Dendritic cell treated with granulocyte-macrophage colony-stimulating factor and Interleukin-4, amounts not matched to agents 40 ng/mL and 50 ng/mL, for 4 days (primary cell): ENCODE results near the gene HOXD12.

Source experiments
- H3K27ac Mint-ChIP-seq: one replicate; pipeline ENCODE4 v1.8.0; 2022; ENCODE audit warnings: mild to moderate bottlenecking, mixed read lengths
- H3K27me3 Mint-ChIP-seq: one replicate; pipeline ENCODE4 v1.8.0; 2022; ENCODE audit warnings: mild to moderate bottlenecking, mixed read lengths
- H3K36me3 Mint-ChIP-seq: one replicate; pipeline ENCODE4 v1.8.0; 2022; ENCODE audit warnings: low read depth, mixed read lengths
- H3K4me1 Mint-ChIP-seq: one replicate; pipeline ENCODE4 v1.8.0; 2022; ENCODE audit warnings: low read depth, mixed read lengths
- H3K4me3 Mint-ChIP-seq: one replicate; pipeline ENCODE4 v1.8.0; 2022; ENCODE audit warnings: mild to moderate bottlenecking, moderate library complexity, mixed read lengths
- H3K9me3 Mint-ChIP-seq: one replicate; pipeline ENCODE4 v1.8.0; 2022; ENCODE audit warnings: mixed read lengths
- intact Hi-C: fragments of 100-400 bp; cut with micrococcal nuclease; formaldehyde crosslinking; loops from one replicate; pipeline ENCODE4 v1.15.0; 2022

The HOXD12 gene, protein sequence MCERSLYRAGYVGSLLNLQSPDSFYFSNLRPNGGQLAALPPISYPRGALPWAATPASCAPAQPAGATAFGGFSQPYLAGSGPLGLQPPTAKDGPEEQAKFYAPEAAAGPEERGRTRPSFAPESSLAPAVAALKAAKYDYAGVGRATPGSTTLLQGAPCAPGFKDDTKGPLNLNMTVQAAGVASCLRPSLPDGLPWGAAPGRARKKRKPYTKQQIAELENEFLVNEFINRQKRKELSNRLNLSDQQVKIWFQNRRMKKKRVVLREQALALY

DNA sequence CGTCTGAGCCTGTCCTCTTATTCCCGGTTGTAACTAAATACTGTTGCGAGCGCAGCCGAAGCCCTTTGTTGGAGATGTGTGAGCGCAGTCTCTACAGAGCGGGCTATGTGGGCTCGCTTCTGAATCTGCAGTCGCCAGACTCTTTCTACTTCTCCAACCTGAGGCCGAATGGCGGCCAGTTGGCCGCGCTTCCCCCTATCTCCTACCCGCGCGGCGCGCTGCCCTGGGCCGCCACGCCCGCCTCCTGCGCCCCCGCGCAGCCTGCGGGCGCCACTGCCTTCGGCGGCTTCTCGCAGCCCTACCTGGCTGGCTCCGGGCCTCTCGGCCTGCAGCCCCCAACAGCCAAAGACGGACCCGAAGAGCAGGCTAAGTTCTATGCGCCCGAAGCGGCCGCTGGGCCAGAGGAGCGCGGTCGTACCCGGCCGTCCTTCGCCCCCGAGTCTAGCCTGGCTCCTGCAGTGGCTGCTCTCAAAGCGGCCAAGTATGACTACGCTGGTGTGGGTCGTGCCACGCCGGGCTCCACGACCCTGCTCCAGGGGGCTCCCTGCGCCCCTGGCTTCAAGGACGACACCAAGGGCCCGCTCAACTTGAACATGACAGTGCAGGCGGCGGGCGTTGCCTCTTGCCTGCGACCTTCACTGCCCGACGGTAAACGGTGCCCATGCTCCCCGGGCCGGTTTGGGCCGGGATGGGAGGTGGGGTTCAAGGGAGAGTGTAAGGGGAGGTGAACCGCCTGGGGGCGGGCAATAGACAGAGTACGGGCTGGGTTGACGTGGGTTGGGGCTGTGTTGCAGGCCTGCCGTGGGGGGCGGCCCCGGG lies at the start of gene HOXD12:
Gene HOXD12 (plus strand): TSS at position 68 of the 819 bp plus-strand sequence. CDS start 7 bp downstream, at position 75.
- H3K27me3 Mint-ChIP-seq = peaks cover 96% of the 10 kb centered on the region
- no peaks in the 10 kb centered on the region for H3K9me3 Mint-ChIP-seq
- no peak within 1 kb of the TSS for H3K27ac Mint-ChIP-seq
- no peak within 1 kb of the TSS for H3K4me3 Mint-ChIP-seq
- intact Hi-C loops = loop anchor here (10.0 kb wide), 1 partner anchor 95 kb away; the partner anchor contains the start of gene LNPK
- peaks cover 24% of the 10 kb centered on the region for H3K4me1 Mint-ChIP-seq
- no peaks in the 10 kb centered on the region for H3K36me3 Mint-ChIP-seq

DNA sequence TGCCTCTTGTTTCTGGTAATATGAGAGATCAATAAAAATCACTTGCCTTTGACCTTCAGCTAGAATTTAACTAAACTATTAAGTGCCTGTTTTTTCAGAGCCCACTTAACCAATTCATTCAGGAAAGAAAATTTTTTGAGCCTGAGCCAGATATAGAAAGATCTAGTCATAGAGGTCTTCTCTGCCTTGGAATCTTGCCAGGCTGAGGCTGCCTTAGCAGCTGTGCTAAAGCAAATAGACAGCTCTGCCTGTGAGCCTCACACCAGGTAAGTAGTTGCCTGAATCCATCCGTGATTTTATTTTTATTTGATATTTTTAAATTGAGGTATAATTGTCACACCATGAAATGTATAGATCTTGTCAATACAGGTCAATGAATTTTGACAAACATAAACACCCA lies 43.2 kb upstream of the HOXD12 start:
- Mint-ChIP-seq H3K9me3 (no peaks in the 10 kb centered on the region), H3K4me3 (no peak overlapping the region), H3K4me1 (no peaks in the 10 kb centered on the region), H3K27me3 (peaks cover 48% of the 10 kb centered on the region), H3K27ac (no peak overlapping the region), H3K36me3 (no peaks in the 10 kb centered on the region)
- intact Hi-C loops = no loop called here

DNA sequence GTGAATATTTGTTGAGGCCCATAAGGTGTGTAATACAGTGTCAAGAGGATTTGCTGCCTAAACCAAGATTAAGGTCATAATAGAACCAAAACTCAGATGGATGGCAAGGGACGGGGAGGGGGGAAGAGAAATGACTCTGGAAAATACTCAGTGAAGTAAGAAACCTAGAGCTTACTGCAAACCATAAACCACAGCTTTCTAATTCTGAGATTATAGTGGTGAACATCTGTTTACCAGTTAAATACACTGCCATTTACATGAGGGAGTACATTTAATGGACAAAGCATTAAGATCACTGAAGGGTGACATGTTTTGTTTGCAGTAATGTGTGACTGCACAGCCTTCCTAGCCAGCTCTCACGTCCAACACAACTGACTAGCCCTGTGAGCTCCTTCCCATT lies 35.6 kb upstream of the HOXD12 start:
- H3K4me1 Mint-ChIP-seq = peaks cover 9% of the 10 kb centered on the region
- no peaks in the 10 kb centered on the region for H3K9me3 Mint-ChIP-seq
- H3K27ac Mint-ChIP-seq = no peak overlapping the region
- intact Hi-C loops = no loop called here
- H3K4me3 Mint-ChIP-seq = no peak overlapping the region
- H3K27me3 Mint-ChIP-seq = peaks cover 82% of the 10 kb centered on the region
- H3K36me3 Mint-ChIP-seq = no peaks in the 10 kb centered on the region

DNA sequence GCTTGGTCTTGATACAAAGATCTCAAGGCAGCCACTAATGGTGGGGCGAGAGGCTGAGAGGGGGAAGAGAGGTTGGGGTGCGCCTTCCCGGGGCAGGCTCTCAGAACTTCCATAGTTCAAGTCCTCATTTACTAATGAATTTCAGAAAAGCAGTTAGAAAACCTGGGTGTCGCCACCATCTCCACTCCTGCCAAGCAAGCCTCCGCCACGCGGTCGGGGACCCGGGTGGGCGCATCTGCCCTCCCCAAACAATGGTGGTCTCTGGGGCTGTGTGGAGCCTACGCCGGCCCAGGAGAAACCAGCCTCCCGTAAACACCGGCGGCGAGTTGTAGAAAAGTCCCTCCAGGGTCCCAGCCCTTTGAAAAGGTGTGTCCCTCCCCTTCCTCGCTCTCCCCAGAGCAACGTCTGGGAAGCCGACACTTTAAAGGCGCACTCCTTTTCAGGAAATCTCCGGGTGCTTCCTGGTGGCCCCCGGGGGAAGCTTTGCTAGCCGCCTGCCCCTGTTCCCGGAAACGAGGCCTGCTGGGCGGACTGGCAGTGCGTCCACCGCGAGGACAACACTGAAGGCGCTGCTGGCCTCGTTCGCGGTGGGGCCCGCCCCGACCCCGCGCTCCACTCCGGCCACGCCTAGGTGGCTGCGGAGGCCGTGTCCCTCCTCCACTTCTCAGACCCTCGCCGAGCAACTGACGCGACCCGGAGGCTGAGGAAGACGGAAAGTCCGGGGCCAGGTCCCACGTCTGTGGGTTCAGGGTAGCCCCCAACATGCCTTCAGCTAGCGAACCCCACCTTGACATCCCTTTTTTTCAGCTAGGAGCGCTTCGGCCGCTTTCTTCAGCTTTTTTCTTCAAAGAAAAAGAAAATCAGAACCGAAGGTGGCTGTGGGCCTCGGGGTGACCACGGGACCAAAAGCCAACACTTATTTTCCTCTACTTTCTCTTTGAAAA lies 32.7 kb upstream of the HOXD12 start:
- H3K27me3 Mint-ChIP-seq = peaks cover 91% of the 10 kb centered on the region
- peaks cover 13% of the 10 kb centered on the region for H3K4me1 Mint-ChIP-seq
- H3K9me3 Mint-ChIP-seq = no peaks in the 10 kb centered on the region
- peak overlapping the region; percentile 26 for H3K4me3 Mint-ChIP-seq
- intact Hi-C loops = no loop called here
- no peak overlapping the region for H3K27ac Mint-ChIP-seq
- no peaks in the 10 kb centered on the region for H3K36me3 Mint-ChIP-seq

DNA sequence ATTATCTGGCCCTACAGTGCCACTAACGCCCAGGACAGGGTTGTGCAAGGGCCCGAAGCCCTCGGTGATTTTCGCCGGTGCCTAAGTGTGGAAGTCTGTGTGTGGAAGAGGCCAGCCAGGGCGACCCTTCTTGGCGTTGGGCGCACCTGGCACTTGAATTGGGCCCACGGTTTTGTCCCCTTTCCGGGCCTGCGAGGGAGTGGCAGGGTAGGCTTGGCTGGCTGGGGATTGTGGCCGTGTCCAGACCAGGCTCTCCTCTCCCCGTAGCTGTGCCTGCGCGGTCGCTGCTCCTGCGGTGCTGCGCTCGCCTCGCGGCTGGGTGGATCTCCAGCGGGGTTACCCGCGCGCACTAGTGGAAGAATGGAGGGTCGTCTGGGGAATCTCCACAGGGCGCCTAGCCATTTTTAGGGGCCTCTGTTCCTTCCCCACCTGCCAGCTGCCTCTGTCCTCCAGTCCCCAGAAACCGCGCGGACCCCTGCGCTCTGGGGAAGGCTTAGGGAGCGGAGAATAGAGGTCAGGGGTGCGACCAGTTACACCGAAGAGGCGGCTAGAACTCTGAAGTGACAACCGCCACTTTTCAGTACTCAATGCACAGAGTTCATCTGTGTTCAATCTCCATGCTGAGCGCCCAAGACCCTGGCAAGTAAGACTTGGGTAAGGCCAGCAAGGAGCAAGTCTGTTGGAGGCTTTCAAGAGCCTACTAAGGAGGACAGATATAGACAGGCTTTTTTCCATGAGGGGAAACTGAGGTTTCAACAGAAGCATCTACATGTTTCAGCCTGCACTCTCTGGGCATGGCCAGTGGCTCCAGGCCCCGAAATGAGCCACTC lies 31.8 kb upstream of the HOXD12 start:
- no peaks in the 10 kb centered on the region for H3K9me3 Mint-ChIP-seq
- peaks cover 14% of the 10 kb centered on the region for H3K4me1 Mint-ChIP-seq
- peaks cover 93% of the 10 kb centered on the region for H3K27me3 Mint-ChIP-seq
- intact Hi-C loops = no loop called here
- peak overlapping the region; percentile 26 for H3K4me3 Mint-ChIP-seq
- H3K27ac Mint-ChIP-seq = no peak overlapping the region
- H3K36me3 Mint-ChIP-seq = no peaks in the 10 kb centered on the region

DNA sequence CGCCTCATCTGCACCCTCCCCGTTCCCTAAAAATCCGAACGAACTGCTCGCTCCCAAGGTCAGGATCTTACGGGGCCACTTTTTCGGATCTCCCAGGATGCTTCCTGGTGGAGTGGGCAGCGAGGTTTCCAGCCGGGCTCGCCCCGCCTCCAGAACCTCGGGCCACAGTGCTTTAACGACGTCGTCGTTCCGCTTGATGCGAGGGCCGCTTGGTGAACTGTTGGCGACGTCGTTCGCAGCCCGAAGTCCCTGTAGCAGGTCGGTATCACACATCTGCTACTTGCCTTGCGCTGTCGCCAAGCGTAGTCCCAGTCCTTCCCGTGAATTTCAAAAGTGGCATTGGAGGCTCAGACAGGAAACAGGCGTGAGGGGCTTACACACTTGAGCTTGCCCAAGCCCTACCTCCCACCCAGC lies 31.2 kb upstream of the HOXD12 start:
- intact Hi-C loops = no loop called here

DNA sequence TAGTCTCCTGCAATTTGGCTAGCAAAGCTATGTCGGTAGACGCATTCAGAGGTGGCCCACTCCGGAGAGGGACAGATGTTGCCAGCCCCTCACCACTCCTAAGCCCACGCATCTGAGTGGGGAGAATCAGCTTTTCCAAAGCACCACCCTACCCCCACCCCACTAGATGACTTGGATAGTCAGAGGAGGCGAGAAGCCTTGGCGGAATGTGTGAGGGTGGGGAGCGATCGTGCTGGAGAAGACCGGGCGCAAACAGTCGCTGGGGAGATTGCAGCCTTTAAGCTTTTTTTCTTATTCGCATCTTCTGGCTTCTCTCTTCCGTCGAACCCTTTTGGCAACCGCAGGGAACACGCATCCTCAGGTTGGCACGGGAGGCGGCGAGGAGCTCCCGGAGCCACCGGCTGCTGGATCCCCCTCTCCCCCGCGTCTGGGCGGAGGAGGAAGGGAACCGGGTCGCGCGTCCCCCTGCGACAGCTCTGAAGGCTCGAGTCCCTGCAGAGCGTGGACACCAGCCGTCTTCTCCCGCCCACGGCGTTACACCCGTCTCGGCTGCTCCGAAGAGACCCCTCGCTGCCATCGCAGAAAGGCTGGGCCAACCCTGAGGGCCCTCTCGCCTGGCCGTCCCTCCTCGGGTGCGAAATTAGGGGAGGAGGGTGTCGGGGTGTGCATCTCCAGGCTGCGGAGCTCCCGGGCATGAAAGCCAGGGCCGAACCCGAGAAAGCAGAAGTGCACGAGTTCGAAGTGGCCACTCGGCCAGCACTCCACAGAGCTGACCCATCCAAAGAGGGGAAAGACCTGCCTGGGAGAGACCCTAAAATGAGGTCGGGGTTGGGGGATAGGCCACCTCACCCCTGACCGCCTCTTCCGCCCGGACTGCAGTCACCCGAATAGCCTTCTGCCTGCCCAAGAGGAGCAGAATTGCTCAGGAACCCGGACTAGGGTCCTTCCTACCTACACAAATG lies 28.0 kb upstream of the HOXD12 start:
- Mint-ChIP-seq H3K27me3 (peaks cover 98% of the 10 kb centered on the region), H3K4me3 (no peak overlapping the region), H3K27ac (no peak overlapping the region), H3K4me1 (peaks cover 14% of the 10 kb centered on the region), H3K9me3 (no peaks in the 10 kb centered on the region), H3K36me3 (no peaks in the 10 kb centered on the region)
- intact Hi-C loops = no loop called here

More for the DNA sequence above, 31.2 kb upstream of the HOXD12 start:
- no peaks in the 10 kb centered on the region for H3K36me3 Mint-ChIP-seq
- peaks cover 14% of the 10 kb centered on the region for H3K4me1 Mint-ChIP-seq
- peaks cover 96% of the 10 kb centered on the region for H3K27me3 Mint-ChIP-seq
- H3K27ac Mint-ChIP-seq = no peak overlapping the region
- no peaks in the 10 kb centered on the region for H3K9me3 Mint-ChIP-seq
- no peak overlapping the region for H3K4me3 Mint-ChIP-seq

DNA sequence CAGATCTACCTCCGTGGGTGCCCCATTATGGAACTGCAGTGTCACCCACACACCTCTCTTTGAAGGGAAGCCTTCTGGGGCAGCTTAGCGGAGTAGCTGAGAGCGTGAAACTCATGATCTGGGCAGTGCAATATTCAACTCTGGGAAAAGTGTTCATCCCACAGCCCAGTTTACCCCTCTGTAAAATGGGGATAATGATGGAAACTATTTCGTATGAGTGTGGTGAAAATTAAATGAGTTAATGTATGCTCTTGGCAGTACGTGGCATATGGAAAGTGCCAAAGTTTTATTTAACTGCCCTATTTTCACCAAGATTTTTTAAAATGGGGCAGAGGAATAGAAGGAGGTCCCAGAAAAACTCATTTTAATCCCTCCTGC lies 27.3 kb upstream of the HOXD12 start:
- no peak overlapping the region for H3K27ac Mint-ChIP-seq
- no peaks in the 10 kb centered on the region for H3K36me3 Mint-ChIP-seq
- peaks cover 11% of the 10 kb centered on the region for H3K4me1 Mint-ChIP-seq
- H3K9me3 Mint-ChIP-seq = no peaks in the 10 kb centered on the region
- intact Hi-C loops = no loop called here
- H3K27me3 Mint-ChIP-seq = peaks cover 93% of the 10 kb centered on the region
- H3K4me3 Mint-ChIP-seq = no peak overlapping the region

DNA sequence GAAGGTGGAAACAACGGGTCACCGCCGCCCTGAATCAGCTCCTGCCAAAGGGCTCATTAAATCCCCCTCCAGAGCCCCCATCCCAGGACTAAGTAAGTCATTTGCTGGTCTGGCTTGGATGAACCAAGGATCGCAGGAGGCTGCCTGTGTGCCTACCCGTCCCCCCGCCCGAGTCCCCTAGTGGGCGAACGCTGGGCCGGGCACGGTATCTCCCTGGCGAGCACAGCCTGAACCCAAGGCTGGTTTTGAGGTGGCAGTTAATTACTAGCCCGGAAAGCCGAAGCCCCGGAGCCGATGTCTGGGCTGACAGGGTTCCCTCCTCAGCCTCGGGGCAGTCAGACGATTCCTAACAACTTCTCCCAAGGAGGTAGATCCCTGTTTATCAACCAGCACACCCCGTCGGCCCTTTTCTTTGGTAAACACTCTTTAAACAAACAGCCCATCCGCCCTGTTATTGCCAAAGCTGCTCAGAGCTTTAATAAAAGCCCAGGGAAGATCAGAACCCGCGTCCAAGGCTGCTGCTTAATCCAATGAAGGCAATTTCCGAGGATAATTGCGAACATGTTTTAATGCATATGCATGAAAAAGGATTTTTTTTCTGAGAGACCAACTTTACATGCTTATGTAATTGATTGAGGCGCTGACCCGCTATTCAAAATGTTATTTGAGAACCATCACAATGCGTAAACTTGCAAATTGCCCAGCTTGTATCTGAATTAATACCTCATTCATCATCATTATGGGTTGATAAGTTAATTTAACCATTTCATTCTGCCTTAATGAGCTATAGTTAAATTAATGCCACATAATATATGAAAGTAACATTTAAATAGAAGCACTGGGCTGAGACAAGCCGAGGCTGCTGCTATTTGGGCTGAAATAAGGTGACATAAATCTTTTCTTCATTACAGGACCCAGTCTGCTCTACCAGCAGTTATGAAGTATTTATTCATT lies 26.4 kb upstream of the HOXD12 start:
- no peak overlapping the region for H3K27ac Mint-ChIP-seq
- no peaks in the 10 kb centered on the region for H3K9me3 Mint-ChIP-seq
- H3K36me3 Mint-ChIP-seq = no peaks in the 10 kb centered on the region
- no peak overlapping the region for H3K4me3 Mint-ChIP-seq
- peaks cover 84% of the 10 kb centered on the region for H3K27me3 Mint-ChIP-seq
- intact Hi-C loops = no loop called here
- H3K4me1 Mint-ChIP-seq = peaks cover 5% of the 10 kb centered on the region

DNA sequence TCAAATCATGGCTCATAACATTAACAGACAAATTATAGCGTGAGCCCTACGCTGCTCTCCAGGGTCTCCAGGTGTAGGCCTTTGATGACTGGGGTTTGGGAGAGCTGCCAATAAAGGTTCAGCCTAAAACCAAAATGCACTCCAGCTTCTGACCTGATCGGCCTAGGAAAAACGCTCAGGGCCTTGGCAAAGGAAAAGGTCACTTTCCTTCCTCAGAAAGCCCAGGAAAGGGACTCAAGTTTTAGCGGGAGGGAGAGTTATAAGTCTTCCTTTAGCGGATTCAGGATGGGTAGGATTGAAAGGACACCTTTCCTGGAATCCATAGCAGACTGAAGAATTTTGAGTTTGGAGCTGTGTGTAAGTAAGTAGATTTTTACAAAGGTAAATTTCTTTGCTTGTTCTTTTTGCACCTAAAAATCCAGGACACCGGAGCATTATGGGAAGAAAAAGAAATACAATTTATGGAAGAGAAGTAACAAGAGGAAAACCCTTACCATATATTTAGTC lies 24.6 kb upstream of the HOXD12 start:
- H3K36me3 Mint-ChIP-seq = no peaks in the 10 kb centered on the region
- H3K27ac Mint-ChIP-seq = no peak overlapping the region
- intact Hi-C loops = no loop called here
- H3K9me3 Mint-ChIP-seq = no peaks in the 10 kb centered on the region
- peaks cover 22% of the 10 kb centered on the region for H3K4me1 Mint-ChIP-seq
- no peak overlapping the region for H3K4me3 Mint-ChIP-seq
- H3K27me3 Mint-ChIP-seq = peaks cover 83% of the 10 kb centered on the region

DNA sequence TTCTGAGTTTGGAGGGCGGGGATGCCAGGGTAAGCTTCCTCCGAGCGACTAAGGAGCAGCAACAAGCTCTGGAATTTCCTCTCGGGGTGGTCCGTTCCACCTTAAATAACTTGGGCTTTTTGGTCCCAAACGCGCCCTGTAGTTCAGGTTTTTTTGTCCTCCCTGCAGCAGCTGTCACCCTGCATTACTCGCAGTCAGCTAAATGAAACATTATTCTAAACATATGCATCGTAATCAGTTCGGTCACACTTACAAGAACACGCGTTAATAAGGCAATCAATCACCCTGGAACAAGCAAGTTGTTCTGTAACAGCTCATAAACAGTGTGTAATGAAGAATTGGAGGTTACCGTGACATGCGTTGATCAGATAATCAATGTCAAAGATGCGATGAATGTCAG lies 24.1 kb upstream of the HOXD12 start:
- Mint-ChIP-seq H3K27ac (no peak overlapping the region), H3K27me3 (peaks cover 80% of the 10 kb centered on the region), H3K4me1 (peaks cover 24% of the 10 kb centered on the region), H3K4me3 (no peak overlapping the region), H3K36me3 (no peaks in the 10 kb centered on the region), H3K9me3 (no peaks in the 10 kb centered on the region)
- intact Hi-C loops = no loop called here
